Stomach smooth muscle (tissue), 2 donors: ENCODE measurements around the gene DGCR2.

Source experiments
- H3K27ac ChIP-seq: one replicate; pipeline ENCODE4 v1.7.0; 2013; ENCODE audit warnings: mild to moderate bottlenecking, low read length, inconsistent platforms
- H3K27me3 ChIP-seq, 2 donors: one replicate each; pipeline ENCODE4 v1.7.0; 2013; ENCODE audit warnings: low read length in 2 of 2; ENCODE audit not compliant: insufficient read depth in 2 of 2, control insufficient read depth in 1 of 2
- H3K36me3 ChIP-seq, 2 donors: one replicate each; pipeline ENCODE4 v1.7.0; 2013; ENCODE audit warnings: low read length in 2 of 2; ENCODE audit not compliant: control insufficient read depth in 2 of 2, insufficient read depth in 2 of 2
- H3K4me1 ChIP-seq: one replicate; pipeline ENCODE4 v1.7.0; 2013; ENCODE audit warnings: low read length; ENCODE audit not compliant: control insufficient read depth, insufficient read depth
- H3K4me3 ChIP-seq, 2 donors: one replicate each; pipeline ENCODE4 v1.7.0; 2013; ENCODE audit warnings: low read length in 2 of 2
- H3K9ac ChIP-seq, 2 donors: one replicate each; pipeline ENCODE4 v1.7.0; 2013; ENCODE audit warnings: low read length in 2 of 2, mild to moderate bottlenecking in 1 of 2
- H3K9me3 ChIP-seq, 2 donors: one replicate each; pipeline ENCODE4 v1.7.0; 2013; ENCODE audit warnings: low read length in 2 of 2; ENCODE audit not compliant: control insufficient read depth in 2 of 2
- donor health status: healthy.
- donor health status: Pancreatic carcinoma.

Gene DGCR2

GRCh38 chr22:19152942-19153883, 31.0 kb upstream of the DGCR2 start:
- H3K4me1 ChIP-seq, result no peaks in the 10 kb centered on the region
- H3K27me3 ChIP-seq, result peaks cover 28 to 31% of the 10 kb centered on the region in 2 donors

GRCh38 chr22:19151329-19152191, 29.3 kb upstream of the DGCR2 start:
- Histone ChIP-seq H3K9me3 (no peaks in the 10 kb centered on the region), H3K27me3 (peaks cover 28 to 33% of the 10 kb centered on the region in 2 donors), H3K36me3 (no peaks in the 10 kb centered on the region), H3K4me3 (no peak overlapping the region), H3K4me1 (no peaks in the 10 kb centered on the region), H3K9ac (no peak overlapping the region), H3K27ac (no peak overlapping the region)

More at GRCh38 chr22:19152942-19153883, 31.0 kb upstream of the DGCR2 start:
- Histone ChIP-seq H3K27ac (no peak overlapping the region), H3K9me3 (no peaks in the 10 kb centered on the region), H3K9ac (no peak overlapping the region), H3K36me3 (no peaks in the 10 kb centered on the region), H3K4me3 (no peak overlapping the region)

DNA sequence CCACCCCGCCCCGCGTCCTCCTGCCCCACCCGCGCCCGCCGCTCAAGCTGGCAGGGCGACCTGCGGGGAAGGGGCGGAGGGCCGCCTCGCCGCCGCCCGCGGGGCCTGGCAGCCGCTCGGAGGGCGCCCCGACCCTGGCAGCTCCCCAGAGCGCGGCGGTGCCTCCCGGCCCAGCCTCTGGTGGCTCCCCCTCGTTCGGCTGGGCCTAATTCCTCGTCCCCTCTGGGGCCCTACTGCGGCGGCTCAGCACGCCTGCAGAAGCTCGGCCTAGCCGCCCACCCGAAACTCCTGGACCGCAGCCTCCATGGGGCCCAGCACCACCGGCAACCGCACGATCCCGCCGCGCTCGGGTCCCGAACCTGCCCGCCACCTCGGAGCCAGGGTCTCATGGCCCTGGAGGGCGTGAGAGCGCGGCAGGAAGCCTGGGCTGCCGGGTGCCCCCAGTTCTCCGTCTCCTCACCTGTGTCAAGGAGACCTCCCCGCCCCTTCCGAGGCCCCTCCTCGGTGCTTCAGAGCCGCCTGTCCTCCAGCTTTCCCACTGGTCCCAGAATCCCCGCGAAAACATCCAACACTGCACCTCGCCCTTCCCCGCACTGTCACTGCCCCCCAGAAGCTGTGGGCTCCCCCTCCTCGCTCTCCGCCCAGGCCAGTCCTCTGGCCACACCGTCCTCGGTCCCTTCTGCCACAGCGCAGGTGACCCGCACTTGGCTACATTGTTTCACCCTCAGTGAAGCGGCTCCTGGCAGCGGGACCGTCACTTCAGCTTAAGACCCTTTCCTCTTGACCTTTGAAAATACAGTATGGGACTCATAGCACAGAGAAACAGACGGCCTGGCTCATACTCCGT, 28.5 kb upstream of the DGCR2 start:
- H3K27ac ChIP-seq, result no peak overlapping the region
- H3K9ac ChIP-seq, result no peak overlapping the region
- no peaks in the 10 kb centered on the region for H3K9me3 ChIP-seq
- H3K36me3 ChIP-seq, result no peaks in the 10 kb centered on the region
- peaks cover 28 to 33% of the 10 kb centered on the region in 2 donors for H3K27me3 ChIP-seq
- H3K4me1 ChIP-seq, result no peaks in the 10 kb centered on the region
- no peak overlapping the region for H3K4me3 ChIP-seq

GRCh38 chr22:19149991-19150390, 27.8 kb upstream of the DGCR2 start, which contains the start of gene GSC2:
Gene GSC2, minus strand, starts transcription at chr22:19150292. Its CDS starts 9 bp downstream, at chr22:19150283.
- H3K4me3 ChIP-seq, result peak within 1 kb of the TSS in 1 of 2 donors; percentile 8
- no peak within 1 kb of the TSS for H3K27ac ChIP-seq
- H3K9ac ChIP-seq, result no peak within 1 kb of the TSS
- H3K36me3 ChIP-seq, result no peaks in the 10 kb centered on the region
- H3K9me3 ChIP-seq, result no peaks in the 10 kb centered on the region
- H3K27me3 ChIP-seq, result peaks cover 28 to 33% of the 10 kb centered on the region in 2 donors
- no peaks in the 10 kb centered on the region for H3K4me1 ChIP-seq

DNA sequence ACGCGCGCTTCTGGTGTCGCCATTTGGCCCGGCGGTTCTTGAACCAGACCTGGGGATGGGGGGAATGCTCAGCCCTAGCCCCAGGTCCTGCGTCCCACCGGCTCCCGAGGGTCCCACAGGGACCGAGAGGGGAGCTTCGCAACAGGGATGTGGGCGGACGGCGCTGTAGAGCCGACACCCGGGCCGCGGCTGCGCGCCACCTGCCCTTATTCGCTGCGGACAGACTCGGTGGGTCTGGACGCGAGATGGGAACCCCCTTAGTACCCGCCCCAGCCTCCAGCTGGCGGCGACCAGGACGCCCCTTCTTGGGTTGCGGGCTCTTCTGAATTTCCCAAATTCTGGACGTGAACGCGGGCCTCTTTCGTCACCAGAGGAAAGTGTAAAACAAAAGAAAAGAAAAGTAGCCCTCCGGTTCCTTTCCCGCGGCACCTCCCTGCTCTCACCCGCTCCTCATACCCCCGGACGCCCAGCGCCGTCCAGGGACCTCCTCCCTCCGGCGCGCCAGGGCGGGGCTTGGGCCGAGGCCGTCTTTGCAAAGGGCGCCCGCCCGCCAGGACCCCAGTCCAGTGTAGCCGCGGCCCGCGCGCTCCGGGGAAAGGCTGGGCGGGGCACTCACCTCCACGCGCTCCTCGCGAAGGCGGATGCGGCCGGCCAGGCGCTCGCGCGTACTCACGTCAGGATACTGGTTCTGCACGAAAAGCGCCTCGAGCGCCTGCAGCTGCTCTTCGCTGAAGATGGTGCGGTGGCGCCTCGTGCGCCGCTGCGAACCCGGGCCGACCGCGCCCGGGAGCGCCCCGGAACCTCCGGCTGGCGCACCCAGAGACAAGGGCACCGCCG, 27.1 kb upstream of the DGCR2 start:
- Histone ChIP-seq H3K4me3 (peak overlapping the region in 1 of 2 donors; percentile 8), H3K27me3 (peaks cover 28 to 33% of the 10 kb centered on the region in 2 donors), H3K36me3 (no peaks in the 10 kb centered on the region)

DNA sequence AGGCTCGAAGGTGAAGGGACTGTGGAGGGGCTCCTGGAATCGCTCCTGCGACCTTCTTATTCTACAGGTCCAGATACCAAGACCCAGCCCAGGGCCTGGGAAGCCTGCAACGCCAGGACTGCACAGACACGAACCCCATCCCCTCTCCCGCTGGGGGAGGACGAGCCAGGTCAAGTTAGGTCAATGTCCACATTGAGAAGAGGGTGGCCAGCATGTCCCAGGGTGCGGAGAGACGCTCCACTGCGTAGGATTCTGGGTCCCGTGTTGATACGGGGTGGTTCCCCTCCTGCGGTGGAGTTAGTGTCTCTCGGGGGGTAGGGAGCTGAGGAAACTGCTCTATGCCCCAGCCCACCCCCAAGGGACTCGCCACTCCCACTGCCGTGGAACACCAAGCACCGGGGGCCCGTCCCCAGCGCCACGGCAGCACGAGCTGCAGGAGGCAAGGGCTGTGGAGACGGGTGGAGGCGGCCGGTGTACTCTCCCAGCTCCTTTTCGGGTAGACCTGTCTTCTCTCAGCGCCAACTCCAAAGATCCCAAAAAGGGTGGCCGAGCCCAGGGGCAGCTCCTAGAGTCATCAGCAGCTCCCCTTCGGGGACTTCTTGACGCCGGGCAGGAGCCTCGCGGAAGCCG, 26.3 kb upstream of the DGCR2 start:
- no peak overlapping the region for H3K4me3 ChIP-seq
- peaks cover 28 to 33% of the 10 kb centered on the region in 2 donors for H3K27me3 ChIP-seq

More for the DNA sequence above, 27.1 kb upstream of the DGCR2 start:
- Histone ChIP-seq H3K27ac (no peak overlapping the region), H3K4me1 (no peaks in the 10 kb centered on the region), H3K9me3 (no peaks in the 10 kb centered on the region), H3K9ac (no peak overlapping the region)

GRCh38 chr22:19147195-19147780, 25.1 kb upstream of the DGCR2 start:
- Histone ChIP-seq H3K36me3 (peaks cover 2 to 4% of the 10 kb centered on the region in 2 donors), H3K4me1 (peaks cover 11% of the 10 kb centered on the region), H3K9ac (no peak overlapping the region), H3K9me3 (no peaks in the 10 kb centered on the region), H3K27me3 (peaks cover 28% of the 10 kb centered on the region in 2 donors), H3K27ac (no peak overlapping the region), H3K4me3 (no peak overlapping the region)

More for the DNA sequence above, 26.3 kb upstream of the DGCR2 start:
- no peaks in the 10 kb centered on the region for H3K9me3 ChIP-seq
- H3K27ac ChIP-seq, result no peak overlapping the region
- H3K36me3 ChIP-seq, result no peaks in the 10 kb centered on the region
- peaks cover 4% of the 10 kb centered on the region for H3K4me1 ChIP-seq
- no peak overlapping the region for H3K9ac ChIP-seq

GRCh38 chr22:19146215-19146968, 24.2 kb upstream of the DGCR2 start:
- peaks cover 14% of the 10 kb centered on the region for H3K4me1 ChIP-seq
- no peak overlapping the region for H3K9ac ChIP-seq
- H3K27me3 ChIP-seq, result peaks cover 20 to 21% of the 10 kb centered on the region in 2 donors
- H3K36me3 ChIP-seq, result peaks cover 8 to 9% of the 10 kb centered on the region in 2 donors
- H3K4me3 ChIP-seq, result no peak overlapping the region
- H3K9me3 ChIP-seq, result no peaks in the 10 kb centered on the region
- H3K27ac ChIP-seq, result no peak overlapping the region
